Pancreas (tissue), 10 donors: ENCODE measurements around the gene SELENOM. TPM values are rescaled to one million over a fixed set of nuclear protein-coding genes. Genes with fewer than 3 reads are reported as not detected.
"Not testable (repeated sequence)": the region's sequence is repeated elsewhere in the genome, so short reads cannot be mapped to it uniquely, and the experiment has no call there.

Experiments used
- ATAC-seq, 4 donors: fragments of 200-7000 bp; cut with Tn5 transposase; one replicate each; pipeline versions ENCODE4 v1.8.0 to v1.9.1; 2020; ENCODE audit warnings: mild to moderate bottlenecking in 4 of 4, moderate library complexity in 4 of 4
- DNase-seq, 6 donors: peaks; one replicate each; pipeline ENCODE4 v3.0.0-alpha.2; 2020
- FAIRE-seq: peaks from 2 replicates; lab custom pipeline; 2012; peaks lifted over from hg19 to GRCh38; lab: Jason Lieb, UNC
- H3K27ac ChIP-seq, 4 donors: fragments of 200-600 bp; sonication (generic); 1 replicate in 3 of 4; 2 replicates in 1 of 4; pipeline versions ENCODE4 v1.5.0 to v1.8.0; 2020
- H3K27me3 ChIP-seq, 4 donors: fragments of 200-600 bp; one replicate each; pipeline ENCODE4 v1.8.0; 2021
- H3K36me3 ChIP-seq, 3 donors: fragments of 200-600 bp; sonication (generic) in 1 of 3; one replicate each; pipeline versions ENCODE4 v1.5.0 to v1.8.0; 2020 to 2021
- H3K4me1 ChIP-seq, 3 donors: fragments of 200-600 bp; one replicate each; pipeline ENCODE4 v1.8.0; 2021
- H3K4me3 ChIP-seq, 4 donors: fragments of 200-600 bp; sonication (generic) in 2 of 4; one replicate each; pipeline versions ENCODE4 v1.5.0 to v1.8.0; 2020 to 2021
- H3K9me3 ChIP-seq, 4 donors: fragments of 200-600 bp; one replicate each; pipeline ENCODE4 v1.8.0; 2021
- WGBS, 2 donors: extraction: QIAGEN DNeasy Blood & Tissue Kit; methylation state at CpG; one replicate each; pipeline ENCODE4 v1.1.7; 2013; 5-methylcytosine and 5-hydroxymethylcytosine counted together
- intact Hi-C, 3 donors: fragments of 100-400 bp; cut with DNase I; formaldehyde crosslinking; loops; one replicate each; pipeline versions ENCODE4 v1.11.1 to v1.14.2; 2022
- polyA plus RNA-seq, 2 donors: library from polyadenylated mRNA; stranded (reverse); fragments of 200-250 nt; gene quantifications; one replicate each; pipeline ENCODE4 v1.2.3, GENCODE V29; 2013
- total RNA-seq, 6 donors: library from RNA; stranded (reverse); fragmentation: NEBNext Ultra II Directional in 4 of 6; extraction: Animal tissue kit (Norgen Biotek cat#: 25700) in 4 of 6; gene quantifications; one replicate each; pipeline versions ENCODE4 v1.2.1 to v1.2.4, GENCODE V29; 2021 to 2023
- TF ChIP-seq, protein P1 (sequence below), 4 donors: fragments of 200-600 bp; sonication (generic) in 3 of 4; IDR thresholded peaks; one replicate each; pipeline versions ENCODE4 v1.5.0 to v1.8.0; 2021; ENCODE audit warnings: antibody characterized with exemption in 4 of 4
- donor health status: healthy with polysubstance abuse.
- donor health status: DM: no; HTN: no; CAD: no; lungs with moderate emphysema.
- donor health status: DM: no; HTN: no; CAD: no.
- donor health status: control.
- donor health status: control.
- donor health status: Bipolar disorder and iron deficiency.
- donor health status: DM: yes; HTN: yes; CAD: no.
- donor health status: DM: no; HTN: no; CAD: no.
- donor health status: DM: no; HTN: no; CAD: no.
- donor health status: DM: yes; HTN: yes; CAD: no.

The SELENOM gene
- total and polyA plus RNA-seq, 8 donors: 46.1 to 118 (median 59.3) TPM

DNA sequence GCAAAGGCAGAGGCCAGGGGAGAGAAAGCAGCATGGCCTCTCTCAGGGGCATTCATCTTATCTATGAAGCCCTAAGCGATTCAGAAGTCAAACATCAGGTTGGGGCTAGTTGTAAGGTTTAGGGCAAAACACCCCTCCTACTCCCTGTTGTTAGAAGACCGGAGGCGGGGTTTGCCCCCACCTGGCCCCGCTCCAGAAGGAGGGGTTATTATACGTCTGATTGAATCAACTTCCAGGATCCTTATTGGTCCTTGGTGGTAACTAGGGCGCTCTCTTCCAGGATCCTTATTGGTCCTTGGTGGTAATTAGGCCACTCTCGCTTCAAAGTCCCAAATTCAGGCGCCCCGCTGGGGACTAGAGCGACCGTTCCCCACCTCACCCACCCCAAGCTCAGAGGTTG lies 38.4 kb downstream of the SELENOM start:
- no peak for DNase-seq
- intact Hi-C loops: no loop called here
- H3K27ac ChIP-seq: no peak overlapping the region
- no peaks in the 10 kb centered on the region for H3K27me3 ChIP-seq
- no peak for FAIRE-seq
- H3K36me3 ChIP-seq: no peaks in the 10 kb centered on the region
- no peaks in the 10 kb centered on the region for H3K9me3 ChIP-seq
- ATAC-seq: no peak
- no peaks in the 10 kb centered on the region for H3K4me1 ChIP-seq
- WGBS, 2 donors: 76 to 84% methylated on average over 11 of the region's 11 CpGs
- TF ChIP-seq, protein P1, sequence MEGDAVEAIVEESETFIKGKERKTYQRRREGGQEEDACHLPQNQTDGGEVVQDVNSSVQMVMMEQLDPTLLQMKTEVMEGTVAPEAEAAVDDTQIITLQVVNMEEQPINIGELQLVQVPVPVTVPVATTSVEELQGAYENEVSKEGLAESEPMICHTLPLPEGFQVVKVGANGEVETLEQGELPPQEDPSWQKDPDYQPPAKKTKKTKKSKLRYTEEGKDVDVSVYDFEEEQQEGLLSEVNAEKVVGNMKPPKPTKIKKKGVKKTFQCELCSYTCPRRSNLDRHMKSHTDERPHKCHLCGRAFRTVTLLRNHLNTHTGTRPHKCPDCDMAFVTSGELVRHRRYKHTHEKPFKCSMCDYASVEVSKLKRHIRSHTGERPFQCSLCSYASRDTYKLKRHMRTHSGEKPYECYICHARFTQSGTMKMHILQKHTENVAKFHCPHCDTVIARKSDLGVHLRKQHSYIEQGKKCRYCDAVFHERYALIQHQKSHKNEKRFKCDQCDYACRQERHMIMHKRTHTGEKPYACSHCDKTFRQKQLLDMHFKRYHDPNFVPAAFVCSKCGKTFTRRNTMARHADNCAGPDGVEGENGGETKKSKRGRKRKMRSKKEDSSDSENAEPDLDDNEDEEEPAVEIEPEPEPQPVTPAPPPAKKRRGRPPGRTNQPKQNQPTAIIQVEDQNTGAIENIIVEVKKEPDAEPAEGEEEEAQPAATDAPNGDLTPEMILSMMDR (IDR thresholded peaks at IDR 0.05): no peak
- no peak overlapping the region for H3K4me3 ChIP-seq

DNA sequence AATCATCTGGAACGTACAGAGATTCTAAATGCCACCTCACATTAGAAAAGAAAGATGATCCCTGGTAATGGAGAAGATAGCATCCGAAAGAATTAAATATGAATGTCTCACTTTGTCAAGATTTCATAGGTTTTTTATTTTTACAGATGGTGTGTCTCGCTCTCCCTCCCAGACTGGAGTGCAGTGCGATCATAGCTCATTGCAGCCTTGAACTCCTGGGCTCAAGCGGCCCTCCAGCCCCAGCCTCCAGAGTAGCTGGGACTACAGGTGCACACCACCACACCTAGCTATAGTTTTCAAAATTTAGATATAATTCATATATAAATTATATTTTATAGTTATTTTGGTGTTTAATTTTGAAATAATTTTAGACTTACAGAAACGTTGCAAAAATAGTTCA lies 43.0 kb downstream of the SELENOM start:
- FAIRE-seq (no peak), DNase-seq (no peak), ATAC-seq (no peak)
- intact Hi-C loops: no loop called here
- Histone ChIP-seq H3K4me1 (no peaks in the 10 kb centered on the region), H3K4me3 (no peak overlapping the region), H3K9me3 (no peaks in the 10 kb centered on the region), H3K27ac (no peak overlapping the region), H3K27me3 (no peaks in the 10 kb centered on the region), H3K36me3 (no peaks in the 10 kb centered on the region)
- TF ChIP-seq, protein P1 (IDR thresholded peaks at IDR 0.05): no peak
- WGBS, 2 donors: 86 to 94% methylated on average over 6 of the region's 6 CpGs

DNA sequence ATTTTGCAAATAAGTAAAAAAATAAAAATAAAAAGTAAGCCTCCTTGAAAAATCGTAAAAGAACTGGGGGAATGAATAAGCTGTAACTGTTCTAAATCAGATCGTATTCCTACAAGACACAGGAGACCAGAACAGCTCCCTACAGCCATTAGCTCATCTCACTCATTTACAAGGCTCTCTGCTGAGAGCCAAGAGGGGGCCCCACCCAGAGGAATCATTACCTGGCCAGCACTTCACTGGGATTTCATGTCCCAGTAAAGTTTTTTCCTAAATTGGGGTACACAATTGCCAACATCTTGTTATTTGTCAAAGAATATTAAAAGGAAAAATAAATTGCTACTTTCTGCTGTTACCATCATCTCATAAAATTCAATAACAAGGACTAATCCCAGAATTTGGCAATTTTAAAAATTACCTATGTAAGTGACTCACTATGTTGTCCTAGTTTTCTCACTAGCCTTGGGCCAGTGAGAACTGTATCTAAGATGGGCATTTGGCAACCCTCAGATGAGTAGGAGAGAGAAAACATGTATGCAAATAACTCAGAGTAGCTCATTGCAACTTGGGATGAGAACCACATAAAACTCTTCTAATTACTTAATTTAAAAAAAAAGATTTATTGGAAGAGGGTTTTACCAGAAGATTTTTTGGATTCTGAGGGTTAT lies 44.7 kb downstream of the SELENOM start:
- Histone ChIP-seq H3K4me3 (no peak overlapping the region), H3K27ac (no peak overlapping the region), H3K4me1 (no peaks in the 10 kb centered on the region), H3K27me3 (no peaks in the 10 kb centered on the region), H3K36me3 (no peaks in the 10 kb centered on the region), H3K9me3 (no peaks in the 10 kb centered on the region)
- intact Hi-C loops: no loop called here
- no peak for ATAC-seq
- no peak for DNase-seq
- no peak for FAIRE-seq
- WGBS, 2 donors: 74 to 88% methylated on average over 2 of the region's 2 CpGs
- TF ChIP-seq, protein P1 (IDR thresholded peaks at IDR 0.05): no peak

DNA sequence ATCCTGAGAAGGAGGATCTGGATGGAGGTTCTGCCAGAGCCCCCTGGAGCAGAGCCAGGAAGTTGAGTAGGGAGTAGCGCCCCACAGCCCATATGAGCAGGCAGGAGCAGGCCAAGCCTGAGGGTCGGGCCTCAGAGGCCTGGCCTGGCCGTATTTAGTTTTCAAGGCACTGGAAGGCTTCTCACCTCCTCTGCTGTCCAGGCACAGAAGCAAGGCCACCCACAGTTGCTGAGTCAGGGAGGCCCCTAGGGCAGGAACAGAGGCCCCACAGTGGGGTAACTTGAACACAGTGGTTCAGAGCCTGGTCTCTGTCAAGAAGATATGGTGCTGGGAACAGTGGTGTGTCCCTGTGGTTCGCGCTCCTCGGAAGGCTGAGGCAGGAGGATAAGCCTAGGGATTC lies 47.7 kb downstream of the SELENOM start:
- ATAC-seq, FAIRE-seq, DNase-seq, H3K36me3 ChIP-seq, H3K27me3 ChIP-seq, H3K9me3 ChIP-seq, intact Hi-C loops, H3K4me3 ChIP-seq, H3K27ac ChIP-seq, H3K4me1 ChIP-seq: not testable (repeated sequence)
- 54 to 70% methylated on average over 6 of the region's 6 CpGs for WGBS, 2 donors

DNA sequence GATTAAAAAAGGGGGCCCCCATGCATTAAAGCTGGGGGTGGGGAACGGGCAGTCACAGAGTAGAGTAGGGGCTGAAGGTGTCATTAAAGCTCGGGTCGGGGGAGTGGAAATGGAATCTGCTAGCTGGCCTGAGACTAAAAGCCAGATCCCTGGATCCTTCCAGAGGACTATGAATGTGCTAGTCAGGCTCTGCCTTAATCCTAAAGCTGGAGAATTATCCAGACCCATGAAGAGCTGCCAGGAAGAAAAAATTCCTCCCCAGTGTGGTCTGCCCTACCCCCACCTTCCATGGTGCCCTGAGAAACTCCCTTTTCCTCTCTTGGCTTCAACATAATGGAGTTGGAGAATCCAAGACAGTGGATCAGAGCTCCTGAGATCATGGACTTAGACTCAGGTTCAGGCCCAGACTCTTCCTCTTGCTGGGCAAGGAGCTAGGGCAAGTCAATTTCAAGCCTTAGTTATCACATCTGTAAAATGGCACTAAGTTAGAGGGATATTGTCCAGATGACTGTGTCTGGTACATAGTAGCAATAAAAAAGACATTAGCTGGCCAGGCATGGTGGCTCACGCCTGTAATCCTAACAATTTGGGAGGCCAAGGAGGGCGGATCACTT lies 50.3 kb downstream of the SELENOM start:
- no peaks in the 10 kb centered on the region for H3K27me3 ChIP-seq
- FAIRE-seq (no peak), ATAC-seq (no peak), DNase-seq (no peak)
- no peak overlapping the region for H3K4me3 ChIP-seq
- H3K27ac ChIP-seq: no peak overlapping the region
- intact Hi-C loops: no loop called here
- TF ChIP-seq, protein P1 (IDR thresholded peaks at IDR 0.05): no peak
- H3K9me3 ChIP-seq: no peaks in the 10 kb centered on the region
- H3K36me3 ChIP-seq: no peaks in the 10 kb centered on the region
- WGBS, 2 donors: 84 to 90% methylated on average over 5 of the region's 5 CpGs
- peaks cover 0 to 3% (median 0%) of the 10 kb centered on the region in 3 donors for H3K4me1 ChIP-seq
